ENCODE results near the gene SIX6. TPM values are rescaled to one million over a fixed set of nuclear protein-coding genes. Genes with fewer than 3 reads are reported as not detected.
A peak's percentile ranks its signal among the peaks of the same experiment; 100 is the strongest.
"Not testable (repeated sequence)": the region's sequence is repeated elsewhere in the genome, so short reads cannot be mapped to it uniquely, and the experiment has no call there.

SIX6 gene
- not detected in 2 replicates for total RNA-seq

- H3K4me3 Mint-ChIP-seq, result no peak within 1 kb of the TSS
- intact Hi-C loops (cut with micrococcal nuclease), result loop anchor here (10.0 kb wide), 1 partner anchor 154 kb away; no protein-coding TSS in a partner anchor
- H3K27me3 Mint-ChIP-seq, result peaks cover 79% of the 10 kb centered on the region
- H3K36me3 Mint-ChIP-seq (ENCODE audit: low read depth), result peaks cover 4% of the 10 kb centered on the region
- peak within 1 kb of the TSS; percentile 72 for H3K27ac Mint-ChIP-seq
- H3K9me3 Mint-ChIP-seq, result peaks cover 10% of the 10 kb centered on the region
- DNase-seq, result no peak
- H3K4me1 Mint-ChIP-seq, result peaks cover 2% of the 10 kb centered on the region
Measured at GRCh38 chr14:60508707-60509437, at the start of gene SIX6. TSS of gene SIX6 (plus strand) at chr14:60509146. CDS start at chr14:60509399, 253 bp downstream.

- DNase-seq; intact Hi-C loops (cut with micrococcal nuclease); H3K36me3 Mint-ChIP-seq (ENCODE audit: low read depth); H3K4me1 Mint-ChIP-seq; H3K27ac Mint-ChIP-seq; H3K4me3 Mint-ChIP-seq; H3K9me3 Mint-ChIP-seq: not testable (repeated sequence)
- H3K27me3 Mint-ChIP-seq, result peaks cover 15% of the 10 kb centered on the region
Measured at GRCh38 chr14:60480248-60480647, 28.7 kb upstream of the SIX6 start.

- no peak for DNase-seq
- Mint-ChIP-seq H3K27me3 (peaks cover 21% of the 10 kb centered on the region), H3K4me1 (no peaks in the 10 kb centered on the region), H3K4me3 (no peak overlapping the region), H3K27ac (no peak overlapping the region), H3K9me3 (peaks cover 3% of the 10 kb centered on the region), H3K36me3 (ENCODE audit: low read depth) (no peaks in the 10 kb centered on the region)
- intact Hi-C loops (cut with micrococcal nuclease), result no loop called here
Measured at GRCh38 chr14:60482743-60483142, 26.2 kb upstream of the SIX6 start.

GRCh38 chr14:60485057-60485597 is 23.8 kb upstream of the SIX6 start:
- intact Hi-C loops (cut with micrococcal nuclease), result no loop called here
- Mint-ChIP-seq H3K9me3 (peaks cover 3% of the 10 kb centered on the region), H3K27me3 (peaks cover 21% of the 10 kb centered on the region)

GRCh38 chr14:60485598-60486251 is 23.2 kb upstream of the SIX6 start, which contains the start of gene C14orf39:
TSS of gene C14orf39 (minus strand) at chr14:60486063. CDS start at chr14:60485078, 985 bp downstream.
- Mint-ChIP-seq H3K27ac (no peak within 1 kb of the TSS), H3K9me3 (peaks cover 2% of the 10 kb centered on the region), H3K4me1 (no peaks in the 10 kb centered on the region), H3K27me3 (peaks cover 20% of the 10 kb centered on the region), H3K36me3 (ENCODE audit: low read depth) (no peaks in the 10 kb centered on the region), H3K4me3 (peak within 1 kb of the TSS; percentile 22)
- intact Hi-C loops (cut with micrococcal nuclease), result loop anchor here (2.0 kb wide), 1 partner anchor 25 kb away; no protein-coding TSS in a partner anchor
- DNase-seq, result no peak

More at GRCh38 chr14:60485057-60485597, 23.8 kb upstream of the SIX6 start:
- H3K4me3 Mint-ChIP-seq, result peak overlapping the region; percentile 22
- DNase-seq, result no peak
- H3K27ac Mint-ChIP-seq, result no peak overlapping the region
- no peaks in the 10 kb centered on the region for H3K36me3 Mint-ChIP-seq (ENCODE audit: low read depth)
- no peaks in the 10 kb centered on the region for H3K4me1 Mint-ChIP-seq

- Mint-ChIP-seq H3K27ac (no peak overlapping the region), H3K36me3 (ENCODE audit: low read depth) (no peaks in the 10 kb centered on the region), H3K27me3 (peaks cover 23% of the 10 kb centered on the region), H3K4me1 (no peaks in the 10 kb centered on the region), H3K9me3 (no peaks in the 10 kb centered on the region), H3K4me3 (no peak overlapping the region)
- DNase-seq, result no peak
- intact Hi-C loops (cut with micrococcal nuclease), result loop anchor here (2.0 kb wide), 1 partner anchor 24 kb away; no protein-coding TSS in a partner anchor
Measured at GRCh38 chr14:60487211-60487610, 21.7 kb upstream of the SIX6 start.

GRCh38 chr14:60488175-60488574 is 20.8 kb upstream of the SIX6 start:
- intact Hi-C loops (cut with micrococcal nuclease), result no loop called here
- peaks cover 20% of the 10 kb centered on the region for H3K27me3 Mint-ChIP-seq
- H3K4me1 Mint-ChIP-seq, result no peaks in the 10 kb centered on the region
- no peak for DNase-seq
- no peak overlapping the region for H3K27ac Mint-ChIP-seq
- no peaks in the 10 kb centered on the region for H3K36me3 Mint-ChIP-seq (ENCODE audit: low read depth)
- H3K4me3 Mint-ChIP-seq, result no peak overlapping the region
- H3K9me3 Mint-ChIP-seq, result no peaks in the 10 kb centered on the region

- Mint-ChIP-seq H3K36me3 (ENCODE audit: low read depth) (no peaks in the 10 kb centered on the region), H3K27me3 (peaks cover 12% of the 10 kb centered on the region), H3K27ac (no peak overlapping the region), H3K9me3 (no peaks in the 10 kb centered on the region), H3K4me3 (no peak overlapping the region), H3K4me1 (no peaks in the 10 kb centered on the region)
- intact Hi-C loops (cut with micrococcal nuclease), result no loop called here
- DNase-seq, result no peak
Measured at GRCh38 chr14:60490270-60490669, 18.7 kb upstream of the SIX6 start.

GRCh38 chr14:60495946-60496345 is 13.0 kb upstream of the SIX6 start:
- peaks cover 6% of the 10 kb centered on the region for H3K27me3 Mint-ChIP-seq
- no peak overlapping the region for H3K27ac Mint-ChIP-seq
- DNase-seq, result no peak
- H3K4me3 Mint-ChIP-seq, result no peak overlapping the region
- H3K36me3 Mint-ChIP-seq (ENCODE audit: low read depth), result no peaks in the 10 kb centered on the region
- no peaks in the 10 kb centered on the region for H3K9me3 Mint-ChIP-seq
- H3K4me1 Mint-ChIP-seq, result no peaks in the 10 kb centered on the region
- intact Hi-C loops (cut with micrococcal nuclease), result no loop called here

- peaks cover 4% of the 10 kb centered on the region for H3K9me3 Mint-ChIP-seq
- peak; percentile 10 for DNase-seq
- H3K27ac Mint-ChIP-seq, result no peak overlapping the region
- H3K36me3 Mint-ChIP-seq (ENCODE audit: low read depth), result peaks cover 4% of the 10 kb centered on the region
- intact Hi-C loops (cut with micrococcal nuclease), result loop anchor here (10.0 kb wide), 1 partner anchor 148 kb away; no protein-coding TSS in a partner anchor
- H3K27me3 Mint-ChIP-seq, result peaks cover 52% of the 10 kb centered on the region
- H3K4me1 Mint-ChIP-seq, result peaks cover under 1% of the 10 kb centered on the region
- no peak overlapping the region for H3K4me3 Mint-ChIP-seq
Measured at GRCh38 chr14:60502541-60502940, 6.4 kb upstream of the SIX6 start.

GRCh38 chr14:60505448-60505847 is 3.5 kb upstream of the SIX6 start:
- DNase-seq, result peak; percentile 8
- peaks cover 6% of the 10 kb centered on the region for H3K9me3 Mint-ChIP-seq
- peaks cover 75% of the 10 kb centered on the region for H3K27me3 Mint-ChIP-seq
- H3K4me3 Mint-ChIP-seq, result no peak overlapping the region
- peaks cover 2% of the 10 kb centered on the region for H3K4me1 Mint-ChIP-seq
- H3K36me3 Mint-ChIP-seq (ENCODE audit: low read depth), result peaks cover 4% of the 10 kb centered on the region
- intact Hi-C loops (cut with micrococcal nuclease), result loop anchor here (10.0 kb wide), 1 partner anchor 151 kb away; no protein-coding TSS in a partner anchor
- no peak overlapping the region for H3K27ac Mint-ChIP-seq

- no peak overlapping the region for H3K4me3 Mint-ChIP-seq
- peaks cover 80% of the 10 kb centered on the region for H3K27me3 Mint-ChIP-seq
- no peak overlapping the region for H3K27ac Mint-ChIP-seq
- peaks cover 4% of the 10 kb centered on the region for H3K36me3 Mint-ChIP-seq (ENCODE audit: low read depth)
- intact Hi-C loops (cut with micrococcal nuclease), result loop anchor here (10.0 kb wide), 1 partner anchor 151 kb away; no protein-coding TSS in a partner anchor
- peaks cover 6% of the 10 kb centered on the region for H3K9me3 Mint-ChIP-seq
- peak; percentile 47 for DNase-seq
- H3K4me1 Mint-ChIP-seq, result peaks cover 2% of the 10 kb centered on the region
Measured at GRCh38 chr14:60506010-60506409, 2.9 kb upstream of the SIX6 start.

- no peak overlapping the region for H3K27ac Mint-ChIP-seq
- peaks cover 4% of the 10 kb centered on the region for H3K36me3 Mint-ChIP-seq (ENCODE audit: low read depth)
- peak; percentile 47 for DNase-seq
- intact Hi-C loops (cut with micrococcal nuclease), result loop anchor here (10.0 kb wide), 1 partner anchor 152 kb away; no protein-coding TSS in a partner anchor
- H3K4me1 Mint-ChIP-seq, result peaks cover 2% of the 10 kb centered on the region
- H3K4me3 Mint-ChIP-seq, result no peak overlapping the region
- peaks cover 79% of the 10 kb centered on the region for H3K27me3 Mint-ChIP-seq
- H3K9me3 Mint-ChIP-seq, result peaks cover 6% of the 10 kb centered on the region
Measured at GRCh38 chr14:60506462-60506984, 2.4 kb upstream of the SIX6 start.

Measured in activated CD4-positive, alpha-beta T cell treated with anti-CD3 and anti-CD28 coated beads, Interleukin-2, amount 10 ng/mL, durations not matched to agents 24 days and 14 days (primary cell).